Epithelial cell of proximal tubule (primary cell): ENCODE measurements around the gene B3GNT3. TPM values are rescaled to one million over a fixed set of nuclear protein-coding genes. Genes with fewer than 3 reads are reported as not detected.

ENCODE experiments used
- DNase-seq: peaks from one replicate; pipeline ENCODE4 v3.0.0-alpha.2; 2011; ENCODE audit warnings: low read depth
- H3K4me3 ChIP-seq: 2 replicates; pipeline ENCODE4 v1.5.1; 2011; ENCODE audit warnings: low read depth, mild to moderate bottlenecking, low read length
- CTCF ChIP-seq: conservative IDR thresholded peaks from 2 replicates; pipeline ENCODE4 v1.5.1; 2012; ENCODE audit warnings: low read depth, mild to moderate bottlenecking, low read length
- total RNA-seq: library from RNA; depleted of rRNA; stranded (reverse); fragments of >200 nt; gene quantifications from 2 replicates; pipeline ENCODE4 v1.2.3, GENCODE V29; 2015

The B3GNT3 gene
- total RNA-seq, 1 donor from 2014 or later = 17.3 TPM

GRCh38 chr19:17843908-17844490, 49.1 kb downstream of the B3GNT3 start:
- no peak overlapping the region for H3K4me3 ChIP-seq
- no peak for DNase-seq
- no peak for TF ChIP-seq CTCF

GRCh38 chr19:17846146-17846545, 51.2 kb downstream of the B3GNT3 start:
- no peak overlapping the region for H3K4me3 ChIP-seq
- TF ChIP-seq CTCF = no peak
- DNase-seq = no peak

- TF ChIP-seq CTCF = no peak
- peak within 1 kb of the TSS; percentile 39 for H3K4me3 ChIP-seq
- DNase-seq = no peak
Observed at GRCh38 chr19:17847538-17848366, 52.8 kb downstream of the B3GNT3 start, which contains the start of gene JAK3. TSS of gene JAK3 (minus strand) at chr19:17847982. CDS start at chr19:17844417, 3,565 bp downstream.

- no peak for DNase-seq
- no peak for TF ChIP-seq CTCF
- no peak overlapping the region for H3K4me3 ChIP-seq
Observed at GRCh38 chr19:17848595-17849292, 53.8 kb downstream of the B3GNT3 start.

GRCh38 chr19:17854061-17854460, 59.1 kb downstream of the B3GNT3 start:
- no peak overlapping the region for H3K4me3 ChIP-seq
- no peak for TF ChIP-seq CTCF
- DNase-seq = no peak

- DNase-seq = no peak
Observed at GRCh38 chr19:17855280-17856152, 60.6 kb downstream of the B3GNT3 start.

More at GRCh38 chr19:17855280-17856152, 60.6 kb downstream of the B3GNT3 start:
- TF ChIP-seq CTCF = peak; percentile 94
- H3K4me3 ChIP-seq = no peak overlapping the region
